Measurements from ENCODE around the gene HDAC7.

Gene HDAC7

DNA sequence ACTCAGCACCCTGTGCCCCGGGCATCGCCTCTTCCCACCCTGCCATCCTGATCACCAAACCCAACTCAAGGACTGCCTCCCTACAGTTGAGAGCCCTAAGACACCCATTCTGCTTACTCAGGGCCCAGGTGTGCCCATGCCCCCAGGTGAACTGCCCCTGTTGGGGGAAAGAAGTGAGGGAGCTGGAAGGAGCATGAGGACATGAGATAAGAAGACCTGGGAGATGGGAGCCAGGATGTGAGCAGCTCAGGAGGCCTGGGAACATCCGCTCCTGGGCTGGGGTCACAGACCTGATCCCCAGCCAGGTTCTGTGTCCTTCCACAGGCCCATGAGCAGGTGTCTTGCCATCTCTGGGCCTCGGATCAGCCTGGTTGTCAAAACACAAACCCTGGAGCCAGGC is 67.6 kb downstream of the HDAC7 start:
- TF ChIP-seq ZNF565 (CRISPR knock-in tag; conservative IDR thresholded peaks at IDR 0.05; ENCODE audit: low read depth) (no peak), ZNF70 (CRISPR knock-in tag; IDR thresholded peaks at IDR 0.05) (no peak), ZC3H10 (CRISPR knock-in tag; IDR thresholded peaks at IDR 0.05) (no peak), ARNTL (CRISPR knock-in tag; IDR thresholded peaks at IDR 0.05; ENCODE audit: borderline replicate concordance, low read depth) (no peak), ZNF8 (CRISPR knock-in tag; IDR thresholded peaks at IDR 0.05) (no peak), RARB (CRISPR knock-in tag; IDR thresholded peaks at IDR 0.05) (no peak), ESRRG (CRISPR knock-in tag; IDR thresholded peaks at IDR 0.05) (no peak), OSR1 (CRISPR knock-in tag; IDR thresholded peaks at IDR 0.05) (no peak), TOX (CRISPR knock-in tag; IDR thresholded peaks at IDR 0.05; ENCODE audit: borderline replicate concordance) (no peak)
- TF ChIP-seq, protein P1, sequence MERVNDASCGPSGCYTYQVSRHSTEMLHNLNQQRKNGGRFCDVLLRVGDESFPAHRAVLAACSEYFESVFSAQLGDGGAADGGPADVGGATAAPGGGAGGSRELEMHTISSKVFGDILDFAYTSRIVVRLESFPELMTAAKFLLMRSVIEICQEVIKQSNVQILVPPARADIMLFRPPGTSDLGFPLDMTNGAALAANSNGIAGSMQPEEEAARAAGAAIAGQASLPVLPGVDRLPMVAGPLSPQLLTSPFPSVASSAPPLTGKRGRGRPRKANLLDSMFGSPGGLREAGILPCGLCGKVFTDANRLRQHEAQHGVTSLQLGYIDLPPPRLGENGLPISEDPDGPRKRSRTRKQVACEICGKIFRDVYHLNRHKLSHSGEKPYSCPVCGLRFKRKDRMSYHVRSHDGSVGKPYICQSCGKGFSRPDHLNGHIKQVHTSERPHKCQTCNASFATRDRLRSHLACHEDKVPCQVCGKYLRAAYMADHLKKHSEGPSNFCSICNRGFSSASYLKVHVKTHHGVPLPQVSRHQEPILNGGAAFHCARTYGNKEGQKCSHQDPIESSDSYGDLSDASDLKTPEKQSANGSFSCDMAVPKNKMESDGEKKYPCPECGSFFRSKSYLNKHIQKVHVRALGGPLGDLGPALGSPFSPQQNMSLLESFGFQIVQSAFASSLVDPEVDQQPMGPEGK (CRISPR knock-in tag; IDR thresholded peaks at IDR 0.05; ENCODE audit: borderline replicate concordance): no peak
- TF ChIP-seq, protein P2, sequence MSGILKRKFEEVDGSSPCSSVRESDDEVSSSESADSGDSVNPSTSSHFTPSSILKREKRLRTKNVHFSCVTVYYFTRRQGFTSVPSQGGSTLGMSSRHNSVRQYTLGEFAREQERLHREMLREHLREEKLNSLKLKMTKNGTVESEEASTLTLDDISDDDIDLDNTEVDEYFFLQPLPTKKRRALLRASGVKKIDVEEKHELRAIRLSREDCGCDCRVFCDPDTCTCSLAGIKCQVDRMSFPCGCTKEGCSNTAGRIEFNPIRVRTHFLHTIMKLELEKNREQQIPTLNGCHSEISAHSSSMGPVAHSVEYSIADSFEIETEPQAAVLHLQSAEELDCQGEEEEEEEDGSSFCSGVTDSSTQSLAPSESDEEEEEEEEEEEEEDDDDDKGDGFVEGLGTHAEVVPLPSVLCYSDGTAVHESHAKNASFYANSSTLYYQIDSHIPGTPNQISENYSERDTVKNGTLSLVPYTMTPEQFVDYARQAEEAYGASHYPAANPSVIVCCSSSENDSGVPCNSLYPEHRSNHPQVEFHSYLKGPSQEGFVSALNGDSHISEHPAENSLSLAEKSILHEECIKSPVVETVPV (CRISPR knock-in tag; IDR thresholded peaks at IDR 0.05): no peak
- TF ChIP-seq, protein P3, sequence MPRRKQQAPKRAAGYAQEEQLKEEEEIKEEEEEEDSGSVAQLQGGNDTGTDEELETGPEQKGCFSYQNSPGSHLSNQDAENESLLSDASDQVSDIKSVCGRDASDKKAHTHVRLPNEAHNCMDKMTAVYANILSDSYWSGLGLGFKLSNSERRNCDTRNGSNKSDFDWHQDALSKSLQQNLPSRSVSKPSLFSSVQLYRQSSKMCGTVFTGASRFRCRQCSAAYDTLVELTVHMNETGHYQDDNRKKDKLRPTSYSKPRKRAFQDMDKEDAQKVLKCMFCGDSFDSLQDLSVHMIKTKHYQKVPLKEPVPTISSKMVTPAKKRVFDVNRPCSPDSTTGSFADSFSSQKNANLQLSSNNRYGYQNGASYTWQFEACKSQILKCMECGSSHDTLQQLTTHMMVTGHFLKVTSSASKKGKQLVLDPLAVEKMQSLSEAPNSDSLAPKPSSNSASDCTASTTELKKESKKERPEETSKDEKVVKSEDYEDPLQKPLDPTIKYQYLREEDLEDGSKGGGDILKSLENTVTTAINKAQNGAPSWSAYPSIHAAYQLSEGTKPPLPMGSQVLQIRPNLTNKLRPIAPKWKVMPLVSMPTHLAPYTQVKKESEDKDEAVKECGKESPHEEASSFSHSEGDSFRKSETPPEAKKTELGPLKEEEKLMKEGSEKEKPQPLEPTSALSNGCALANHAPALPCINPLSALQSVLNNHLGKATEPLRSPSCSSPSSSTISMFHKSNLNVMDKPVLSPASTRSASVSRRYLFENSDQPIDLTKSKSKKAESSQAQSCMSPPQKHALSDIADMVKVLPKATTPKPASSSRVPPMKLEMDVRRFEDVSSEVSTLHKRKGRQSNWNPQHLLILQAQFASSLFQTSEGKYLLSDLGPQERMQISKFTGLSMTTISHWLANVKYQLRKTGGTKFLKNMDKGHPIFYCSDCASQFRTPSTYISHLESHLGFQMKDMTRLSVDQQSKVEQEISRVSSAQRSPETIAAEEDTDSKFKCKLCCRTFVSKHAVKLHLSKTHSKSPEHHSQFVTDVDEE (CRISPR knock-in tag; IDR thresholded peaks at IDR 0.05): no peak
- ATAC-seq: no peak

DNA sequence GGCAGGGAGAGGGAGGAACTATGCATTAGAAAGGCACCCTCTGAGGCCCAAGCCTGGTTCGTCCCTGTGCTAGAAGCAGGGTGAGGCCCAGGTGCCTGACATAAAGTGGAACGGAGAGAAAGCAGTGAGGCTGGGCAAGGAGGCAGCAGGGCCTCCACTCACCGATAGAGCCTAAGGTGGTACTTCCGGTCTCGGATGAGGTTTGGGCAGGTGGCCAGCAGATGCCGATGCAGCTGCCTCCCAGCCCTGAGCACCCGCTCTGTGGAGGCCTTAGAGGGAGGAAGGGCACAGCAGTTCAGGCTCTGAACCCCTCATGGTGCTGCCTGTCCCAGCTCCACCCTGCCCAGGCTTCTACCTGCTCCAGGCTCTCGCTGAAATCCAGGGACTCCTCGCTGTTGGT is 68.1 kb downstream of the HDAC7 start:
- ATAC-seq: no peak
- TF ChIP-seq RARB (CRISPR knock-in tag; IDR thresholded peaks at IDR 0.05): no peak
- TF ChIP-seq ZFP3 (CRISPR knock-in tag; IDR thresholded peaks at IDR 0.05): no peak
- no peak for TF ChIP-seq TCF4 (CRISPR knock-in tag; IDR thresholded peaks at IDR 0.05; ENCODE audit: borderline replicate concordance)

DNA sequence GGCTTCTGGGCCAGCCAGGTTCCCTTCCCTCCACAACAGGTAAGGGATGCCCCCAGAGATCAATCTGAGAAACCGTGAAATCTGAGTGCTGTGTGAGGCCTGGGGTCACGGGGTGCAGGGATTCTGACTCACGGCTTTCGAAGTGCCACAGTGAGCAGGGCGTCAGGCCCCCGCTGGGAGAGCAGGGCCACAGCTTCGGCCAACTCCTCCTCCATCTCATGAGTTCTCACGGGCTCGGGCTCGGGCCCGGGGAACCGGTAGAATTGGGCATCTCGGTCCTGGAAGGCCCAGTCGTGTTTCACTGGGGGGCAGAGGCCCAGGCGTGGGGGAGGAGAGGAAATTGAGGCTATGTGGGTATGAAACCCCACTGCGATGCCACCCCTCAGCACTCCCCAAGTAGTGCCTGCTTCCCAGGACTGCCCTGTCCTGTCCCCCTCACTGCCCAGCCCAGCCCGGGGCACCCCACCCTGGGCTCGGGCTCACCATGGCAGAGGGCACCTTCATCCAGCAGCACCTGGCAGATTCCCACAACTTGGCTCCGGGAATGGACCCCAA is 68.7 kb downstream of the HDAC7 start:
- ATAC-seq: no peak
- no peak for TF ChIP-seq ZFP30 (CRISPR knock-in tag; IDR thresholded peaks at IDR 0.05)
- no peak for TF ChIP-seq ARNTL (CRISPR knock-in tag; IDR thresholded peaks at IDR 0.05; ENCODE audit: borderline replicate concordance, low read depth)
- no peak for TF ChIP-seq BACH2 (CRISPR knock-in tag; IDR thresholded peaks at IDR 0.05; ENCODE audit: borderline replicate concordance)
- no peak for TF ChIP-seq ZNF8 (CRISPR knock-in tag; IDR thresholded peaks at IDR 0.05)
- no peak for TF ChIP-seq ZNF70 (CRISPR knock-in tag; IDR thresholded peaks at IDR 0.05)
- TF ChIP-seq, protein P4, sequence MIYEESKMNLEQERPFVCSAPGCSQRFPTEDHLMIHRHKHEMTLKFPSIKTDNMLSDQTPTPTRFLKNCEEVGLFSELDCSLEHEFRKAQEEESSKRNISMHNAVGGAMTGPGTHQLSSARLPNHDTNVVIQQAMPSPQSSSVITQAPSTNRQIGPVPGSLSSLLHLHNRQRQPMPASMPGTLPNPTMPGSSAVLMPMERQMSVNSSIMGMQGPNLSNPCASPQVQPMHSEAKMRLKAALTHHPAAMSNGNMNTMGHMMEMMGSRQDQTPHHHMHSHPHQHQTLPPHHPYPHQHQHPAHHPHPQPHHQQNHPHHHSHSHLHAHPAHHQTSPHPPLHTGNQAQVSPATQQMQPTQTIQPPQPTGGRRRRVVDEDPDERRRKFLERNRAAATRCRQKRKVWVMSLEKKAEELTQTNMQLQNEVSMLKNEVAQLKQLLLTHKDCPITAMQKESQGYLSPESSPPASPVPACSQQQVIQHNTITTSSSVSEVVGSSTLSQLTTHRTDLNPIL (CRISPR knock-in tag; IDR thresholded peaks at IDR 0.05; ENCODE audit: low read depth): no peak
- no peak for TF ChIP-seq GLIS3 (CRISPR knock-in tag; IDR thresholded peaks at IDR 0.05)
- TF ChIP-seq, protein P2 (CRISPR knock-in tag; IDR thresholded peaks at IDR 0.05): no peak
- no peak for TF ChIP-seq OSR1 (CRISPR knock-in tag; IDR thresholded peaks at IDR 0.05)
- TF ChIP-seq, protein P1 (CRISPR knock-in tag; IDR thresholded peaks at IDR 0.05; ENCODE audit: borderline replicate concordance): no peak
